ENCODE results near the gene FGFR2.
"Not testable (repeated sequence)": the region's sequence is repeated elsewhere in the genome, so short reads cannot be mapped to it uniquely, and the experiment has no call there.

GRCh38 chr10:121554916-121555315, 43.3 kb downstream of the FGFR2 start:
- not testable (repeated sequence) for TF ChIP-seq CTCF (IDR thresholded peaks at IDR 0.05; ENCODE audit: low read depth, low read length); EZH2phosphoT487 (IDR thresholded peaks at IDR 0.05; ENCODE audit: low read depth)

All from OCI-LY3 (cell line).